HG02970 (cell line): ENCODE results near the gene PCDHGA10.
"Not testable (repeated sequence)": the region's sequence is repeated elsewhere in the genome, so short reads cannot be mapped to it uniquely, and the experiment has no call there.

ENCODE experiments used
- ATAC-seq: cut with Tn5 transposase; IDR thresholded peaks from one replicate; pipeline ENCODE4 v1.9.1; 2021; ENCODE audit warnings: mild to moderate bottlenecking, moderate library complexity, moderate number of reproducible peaks; ENCODE audit not compliant: unreplicated experiment, low FRiP score

The PCDHGA10 gene

DNA sequence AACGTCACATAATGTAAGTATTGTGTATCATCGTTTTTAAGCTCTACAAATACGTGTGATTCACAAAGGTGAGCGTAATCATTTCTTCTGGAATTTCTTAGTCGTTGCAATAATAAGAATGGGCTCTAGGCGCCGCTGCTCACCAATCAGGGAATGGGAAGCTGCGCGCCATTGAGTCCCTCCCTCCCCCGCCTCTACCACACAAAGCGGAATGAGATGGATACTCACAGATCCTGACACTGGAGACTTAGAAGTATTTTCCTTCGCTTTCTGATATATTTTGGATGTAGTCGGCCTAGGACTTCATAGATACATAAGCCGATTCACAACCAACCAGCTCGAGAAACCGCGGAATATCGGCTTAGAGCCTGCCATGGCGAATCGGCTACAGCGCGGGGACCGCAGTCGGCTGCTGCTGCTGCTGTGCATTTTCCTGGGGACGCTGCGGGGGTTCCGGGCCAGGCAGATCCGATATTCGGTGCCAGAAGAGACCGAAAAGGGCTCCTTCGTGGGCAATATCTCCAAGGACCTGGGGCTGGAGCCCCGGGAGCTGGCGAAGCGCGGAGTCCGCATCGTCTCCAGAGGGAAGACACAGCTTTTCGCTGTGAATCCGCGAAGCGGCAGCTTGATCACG lies 8.2 kb downstream of the PCDHGA10 start, which contains the start of gene PCDHGA11:
TSS of gene PCDHGA11 (plus strand) at position 197 of the 634 bp plus-strand sequence. CDS start at position 374, 177 bp downstream.
- ATAC-seq = no peak

DNA sequence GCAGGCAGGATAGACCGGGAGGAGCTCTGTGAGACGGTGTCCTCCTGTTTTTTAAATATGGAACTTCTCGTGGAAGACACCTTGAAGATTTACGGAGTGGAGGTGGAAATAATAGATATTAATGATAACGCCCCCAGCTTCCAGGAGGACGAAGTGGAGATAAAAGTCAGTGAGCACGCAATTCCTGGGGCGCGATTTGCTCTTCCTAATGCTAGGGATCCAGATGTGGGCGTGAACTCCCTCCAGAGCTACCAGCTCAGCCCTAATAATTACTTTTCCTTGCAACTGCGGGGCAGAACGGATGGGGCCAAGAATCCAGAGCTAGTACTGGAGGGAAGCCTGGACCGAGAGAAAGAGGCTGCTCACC lies 8.7 kb downstream of the PCDHGA10 start:
- ATAC-seq = no peak

DNA sequence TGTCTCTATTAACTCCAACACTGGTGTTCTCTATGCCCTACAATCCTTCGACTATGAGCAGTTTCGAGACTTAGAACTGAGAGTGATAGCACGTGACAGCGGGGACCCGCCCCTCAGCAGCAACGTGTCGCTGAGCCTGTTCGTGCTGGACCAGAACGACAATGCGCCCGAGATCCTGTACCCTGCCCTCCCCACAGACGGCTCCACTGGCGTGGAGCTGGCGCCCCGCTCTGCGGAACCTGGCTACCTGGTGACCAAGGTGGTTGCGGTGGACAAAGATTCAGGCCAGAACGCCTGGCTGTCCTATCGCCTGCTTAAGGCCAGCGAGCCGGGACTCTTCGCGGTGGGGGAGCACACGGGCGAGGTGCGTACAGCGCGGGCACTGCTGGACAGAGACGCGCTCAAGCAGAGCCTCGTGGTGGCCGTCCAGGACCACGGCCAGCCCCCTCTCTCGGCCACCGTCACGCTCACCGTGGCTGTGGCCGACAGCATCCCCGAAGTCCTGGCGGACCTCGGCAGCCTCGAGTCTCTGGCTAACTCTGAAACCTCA lies 10.0 kb downstream of the PCDHGA10 start:
- no peak for ATAC-seq

DNA sequence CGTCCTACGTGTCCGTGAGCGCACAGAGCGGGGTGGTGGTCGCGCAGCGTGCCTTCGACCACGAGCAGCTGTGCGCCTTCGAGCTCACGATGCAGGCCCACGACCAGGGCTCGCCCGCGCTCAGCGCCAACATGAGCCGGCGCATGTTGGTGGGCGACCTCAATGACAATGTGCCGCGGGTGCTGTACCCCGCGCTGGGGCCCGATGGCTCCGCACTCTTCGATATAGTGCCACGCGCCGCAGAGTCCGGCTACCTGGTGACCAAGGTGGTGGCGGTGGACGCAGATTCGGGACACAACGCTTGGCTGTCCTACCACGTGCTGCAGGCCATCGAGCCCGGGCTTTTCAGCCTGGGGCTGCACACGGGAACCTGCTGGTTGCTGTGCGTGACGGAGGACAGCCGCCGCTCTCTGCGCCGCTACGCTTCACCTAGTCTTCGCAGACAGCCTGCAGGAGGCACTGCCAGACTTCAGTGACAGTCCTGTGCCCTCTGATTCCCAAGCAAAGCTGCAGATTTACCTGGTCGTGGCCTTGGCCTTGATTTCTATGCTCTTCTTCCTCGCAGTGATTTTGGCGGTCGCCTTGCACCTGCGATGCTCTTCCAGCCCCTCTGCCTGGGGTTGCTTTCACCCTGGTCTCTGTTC lies 15.1 kb downstream of the PCDHGA10 start:
- ATAC-seq = no peak

DNA sequence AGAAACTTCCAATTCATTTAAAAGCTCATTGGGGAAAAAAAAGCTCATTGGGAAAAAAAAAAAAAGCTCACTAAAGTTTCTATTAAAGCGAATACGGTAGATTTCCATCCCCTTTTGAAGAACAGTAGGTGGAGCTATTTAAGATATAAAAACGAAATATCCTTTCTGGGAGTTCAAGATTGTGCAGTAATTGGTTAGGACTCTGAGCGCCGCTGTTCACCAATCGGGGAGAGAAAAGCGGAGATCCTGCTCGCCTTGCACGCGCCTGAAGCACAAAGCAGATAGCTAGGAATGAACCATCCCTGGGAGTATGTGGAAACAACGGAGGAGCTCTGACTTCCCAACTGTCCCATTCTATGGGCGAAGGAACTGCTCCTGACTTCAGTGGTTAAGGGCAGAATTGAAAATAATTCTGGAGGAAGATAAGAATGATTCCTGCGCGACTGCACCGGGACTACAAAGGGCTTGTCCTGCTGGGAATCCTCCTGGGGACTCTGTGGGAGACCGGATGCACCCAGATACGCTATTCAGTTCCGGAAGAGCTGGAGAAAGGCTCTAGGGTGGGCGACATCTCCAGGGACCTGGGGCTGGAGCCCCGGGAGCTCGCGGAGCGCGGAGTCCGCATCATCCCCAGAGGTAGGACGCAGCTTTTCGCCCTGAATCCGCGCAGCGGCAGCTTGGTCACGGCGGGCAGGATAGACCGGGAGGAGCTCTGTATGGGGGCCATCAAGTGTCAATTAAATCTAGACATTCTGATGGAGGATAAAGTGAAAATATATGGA lies 17.7 kb downstream of the PCDHGA10 start, which contains the start of gene PCDHGA12:
TSS of gene PCDHGA12 (plus strand) at position 176 of the 782 bp plus-strand sequence. CDS start at position 429, 253 bp downstream.
- ATAC-seq = no peak

DNA sequence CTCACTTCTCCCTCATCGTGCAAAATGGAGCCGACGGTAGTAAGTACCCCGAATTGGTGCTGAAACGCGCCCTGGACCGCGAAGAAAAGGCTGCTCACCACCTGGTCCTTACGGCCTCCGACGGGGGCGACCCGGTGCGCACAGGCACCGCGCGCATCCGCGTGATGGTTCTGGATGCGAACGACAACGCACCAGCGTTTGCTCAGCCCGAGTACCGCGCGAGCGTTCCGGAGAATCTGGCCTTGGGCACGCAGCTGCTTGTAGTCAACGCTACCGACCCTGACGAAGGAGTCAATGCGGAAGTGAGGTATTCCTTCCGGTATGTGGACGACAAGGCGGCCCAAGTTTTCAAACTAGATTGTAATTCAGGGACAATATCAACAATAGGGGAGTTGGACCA lies 18.5 kb downstream of the PCDHGA10 start:
- ATAC-seq = no peak

DNA sequence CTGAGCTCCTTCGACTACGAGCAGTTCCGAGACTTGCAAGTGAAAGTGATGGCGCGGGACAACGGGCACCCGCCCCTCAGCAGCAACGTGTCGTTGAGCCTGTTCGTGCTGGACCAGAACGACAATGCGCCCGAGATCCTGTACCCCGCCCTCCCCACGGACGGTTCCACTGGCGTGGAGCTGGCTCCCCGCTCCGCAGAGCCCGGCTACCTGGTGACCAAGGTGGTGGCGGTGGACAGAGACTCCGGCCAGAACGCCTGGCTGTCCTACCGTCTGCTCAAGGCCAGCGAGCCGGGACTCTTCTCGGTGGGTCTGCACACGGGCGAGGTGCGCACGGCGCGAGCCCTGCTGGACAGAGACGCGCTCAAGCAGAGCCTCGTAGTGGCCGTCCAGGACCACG lies 19.5 kb downstream of the PCDHGA10 start:
- not testable (repeated sequence) for ATAC-seq

DNA sequence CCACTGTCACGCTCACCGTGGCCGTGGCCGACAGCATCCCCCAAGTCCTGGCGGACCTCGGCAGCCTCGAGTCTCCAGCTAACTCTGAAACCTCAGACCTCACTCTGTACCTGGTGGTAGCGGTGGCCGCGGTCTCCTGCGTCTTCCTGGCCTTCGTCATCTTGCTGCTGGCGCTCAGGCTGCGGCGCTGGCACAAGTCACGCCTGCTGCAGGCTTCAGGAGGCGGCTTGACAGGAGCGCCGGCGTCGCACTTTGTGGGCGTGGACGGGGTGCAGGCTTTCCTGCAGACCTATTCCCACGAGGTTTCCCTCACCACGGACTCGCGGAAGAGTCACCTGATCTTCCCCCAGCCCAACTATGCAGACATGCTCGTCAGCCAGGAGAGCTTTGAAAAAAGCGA lies 19.9 kb downstream of the PCDHGA10 start:
- not testable (repeated sequence) for ATAC-seq

DNA sequence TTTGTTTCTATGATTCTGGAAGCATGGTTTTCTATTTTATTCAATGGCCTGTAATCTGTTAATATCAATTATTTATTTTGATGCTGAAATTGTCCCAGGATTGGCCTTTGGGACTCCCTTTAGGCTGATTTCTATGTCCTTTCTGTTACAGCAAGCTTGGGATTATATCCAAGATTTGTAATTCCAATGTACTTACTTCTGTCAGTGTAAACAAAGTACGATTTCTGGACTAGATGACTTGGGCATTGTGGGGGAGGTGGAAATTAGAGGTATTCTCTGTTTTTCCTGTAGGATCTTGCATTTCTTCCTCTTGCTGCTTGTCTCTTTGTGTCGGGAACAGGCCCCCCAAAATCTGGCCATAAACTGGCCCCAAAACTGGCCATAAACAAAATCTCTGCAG lies 21.2 kb downstream of the PCDHGA10 start:
- no peak for ATAC-seq

DNA sequence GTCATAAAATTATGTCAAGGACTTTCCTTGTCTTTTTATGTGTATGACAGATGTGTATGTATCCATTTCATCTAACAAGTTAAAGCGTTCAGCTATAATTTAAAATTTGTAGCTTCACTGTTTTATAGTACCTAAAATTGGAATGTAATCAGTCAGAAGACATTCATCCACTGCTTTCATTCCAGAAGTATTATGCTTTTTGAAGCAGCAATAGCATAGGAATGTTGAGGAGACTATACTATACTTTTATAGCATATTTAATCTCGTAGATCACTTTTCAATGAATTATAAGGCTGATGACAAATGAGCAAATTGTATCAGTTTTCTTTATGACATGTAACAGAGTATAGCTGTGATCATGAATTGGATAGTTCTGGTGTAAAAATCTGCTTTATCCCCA lies 24.4 kb downstream of the PCDHGA10 start:
- ATAC-seq = no peak

DNA sequence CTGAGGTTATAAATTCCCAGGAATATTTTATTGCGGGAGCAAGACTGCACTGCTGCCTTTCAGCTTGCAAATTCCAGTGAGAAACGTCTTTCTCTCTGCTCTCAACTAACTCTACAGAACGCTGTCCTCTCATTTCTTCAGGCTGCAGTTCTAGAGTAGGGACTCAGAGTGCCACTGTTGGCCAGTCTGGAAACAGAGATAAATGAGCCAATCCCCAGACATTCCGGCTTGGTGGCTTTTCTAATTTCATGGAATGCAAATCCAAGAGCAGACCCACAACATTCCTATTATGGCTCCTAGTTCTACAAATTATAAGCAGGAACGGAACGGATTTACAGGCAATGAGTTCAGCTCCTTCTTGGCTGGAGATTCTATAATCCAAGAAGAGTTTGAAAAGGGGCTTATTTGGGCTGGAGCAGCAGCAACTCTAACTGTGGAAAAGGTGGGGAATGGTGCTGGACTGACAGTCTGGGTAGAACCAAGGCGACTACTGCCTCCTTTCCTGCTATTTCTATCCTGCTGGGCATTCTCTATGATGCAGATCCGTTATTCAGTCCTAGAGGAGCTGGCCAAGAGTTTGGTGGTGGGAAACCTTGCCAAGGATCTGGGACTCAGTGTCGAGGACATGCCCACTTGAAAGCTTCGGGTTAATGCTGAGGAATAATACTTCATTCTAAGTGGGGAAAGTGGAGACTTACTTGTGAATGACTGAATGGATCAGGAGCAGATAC lies 26.8 kb downstream of the PCDHGA10 start:
- no peak for ATAC-seq

DNA sequence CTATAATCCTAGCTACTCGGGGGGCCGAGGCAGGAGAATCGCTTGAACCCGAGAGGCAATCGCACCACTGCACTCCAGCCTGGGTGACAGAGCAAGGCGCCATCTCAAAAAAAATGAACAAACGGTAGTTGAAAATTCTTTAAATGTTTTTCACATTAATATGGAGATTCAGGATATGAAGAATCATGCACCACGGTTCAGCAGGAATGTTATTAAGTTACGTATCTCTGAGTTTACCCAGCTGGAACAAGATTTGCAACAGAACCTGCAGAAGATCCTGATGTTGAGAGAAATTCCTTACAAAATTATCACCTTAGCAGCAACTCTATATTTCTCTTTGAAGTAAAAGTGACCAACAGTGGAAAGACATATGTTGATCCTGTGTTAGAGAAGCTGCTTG lies 27.6 kb downstream of the PCDHGA10 start:
- no peak for ATAC-seq

DNA sequence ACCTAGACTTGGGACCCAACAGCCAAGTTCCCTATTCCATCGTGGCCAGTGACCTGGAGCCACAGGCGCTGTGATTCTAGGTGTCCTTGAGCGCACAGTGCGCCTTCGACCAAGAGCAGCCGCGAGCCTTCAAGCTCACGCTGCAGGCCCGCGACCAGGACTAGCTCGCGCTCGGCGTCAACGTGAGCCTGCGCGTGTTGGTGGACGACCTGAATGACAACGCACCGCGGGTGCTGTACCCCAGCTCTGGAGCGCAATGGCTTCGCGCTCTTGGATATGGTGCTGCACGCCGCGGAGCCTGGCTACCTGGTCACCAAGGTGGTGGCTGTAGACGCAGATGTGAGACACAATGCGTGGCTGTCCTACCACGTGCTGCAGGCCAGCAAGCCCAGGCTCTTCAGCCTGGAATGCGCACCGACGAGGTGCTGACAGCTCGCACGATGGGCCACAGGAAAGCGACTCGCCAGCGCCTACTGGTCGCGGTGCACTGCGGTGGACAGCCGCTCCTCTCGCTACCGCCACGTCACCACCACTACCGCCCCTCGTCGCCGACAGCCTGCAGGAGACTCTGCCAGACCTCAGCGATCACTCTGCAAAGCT lies 28.9 kb downstream of the PCDHGA10 start:
- no peak for ATAC-seq

DNA sequence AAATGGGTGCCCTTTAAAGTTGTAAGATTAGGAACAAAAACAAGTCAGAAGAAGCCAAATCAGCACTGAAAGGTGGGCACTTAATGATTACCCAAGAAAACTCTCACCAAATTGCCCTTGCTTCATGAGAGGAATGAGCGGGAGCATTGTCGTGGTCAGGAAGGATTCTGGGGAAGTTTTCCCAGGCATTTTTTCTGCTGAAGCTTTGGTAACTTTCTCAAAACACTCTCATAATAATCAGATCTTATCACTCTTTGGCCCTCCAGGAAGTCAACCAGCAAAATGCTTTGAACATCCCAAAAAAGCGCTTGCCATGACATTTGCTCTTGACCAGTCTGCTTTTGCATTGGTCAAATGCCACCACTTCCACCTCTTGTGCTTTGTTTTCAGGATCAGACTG lies 52.6 kb downstream of the PCDHGA10 start:
- no peak for ATAC-seq
